Measurements from ENCODE around the gene ERICH2. TPM values are rescaled to one million over a fixed set of nuclear protein-coding genes. Genes with fewer than 3 reads are reported as not detected.

Gene ERICH2
- total and polyA plus RNA-seq, 9 donors, result 0.23 to 3.2 (median 1.3) TPM; not detected in 1

GRCh38 chr2:170813611-170814532, 43.7 kb downstream of the ERICH2 start:
- H3K9me3 ChIP-seq, result no peaks in the 10 kb centered on the region
- H3K36me3 ChIP-seq, result no peaks in the 10 kb centered on the region
- H3K27ac ChIP-seq, result no peak overlapping the region
- no peaks in the 10 kb centered on the region for H3K27me3 ChIP-seq
- no peak for DNase-seq
- intact Hi-C loops (cut with DNase I), result loop anchor here (10.0 kb wide), 7 partner anchors 99 to 449 kb away; partner anchors contain the start of gene SP5 (in 1 of the 4)
- WGBS, 3 donors, result 4 to 7% (median 6%) methylated on average over 41 of the region's 41 CpGs
- no peak for TF ChIP-seq POLR2A (IDR thresholded peaks at IDR 0.05)
- no peak for TF ChIP-seq EP300 (IDR thresholded peaks at IDR 0.05)
- TF ChIP-seq CTCF (IDR thresholded peaks at IDR 0.05), result no peak
- no peak overlapping the region for H3K4me3 ChIP-seq
- peaks cover 2% of the 10 kb centered on the region for H3K4me1 ChIP-seq (ENCODE audit: insufficient read depth)

GRCh38 chr2:170814533-170815230, 44.5 kb downstream of the ERICH2 start:
- no peak overlapping the region for H3K27ac ChIP-seq
- 11 to 13% (median 12%) methylated on average over 26 to 31 of the region's 31 CpGs for WGBS, 3 donors
- DNase-seq, result no peak
- no peaks in the 10 kb centered on the region for H3K27me3 ChIP-seq
- H3K4me3 ChIP-seq, result no peak overlapping the region
- peaks cover 2% of the 10 kb centered on the region for H3K4me1 ChIP-seq (ENCODE audit: insufficient read depth)
- intact Hi-C loops (cut with DNase I), result loop anchor here (5.0 to 10.0 kb wide), 8 partner anchors 100 to 450 kb away; partner anchors contain the start of gene SP5 (in 1 of the 4)
- no peaks in the 10 kb centered on the region for H3K9me3 ChIP-seq
- H3K36me3 ChIP-seq, result no peaks in the 10 kb centered on the region
- no peak for TF ChIP-seq POLR2A (IDR thresholded peaks at IDR 0.05)
- TF ChIP-seq EP300 (IDR thresholded peaks at IDR 0.05), result no peak
- TF ChIP-seq CTCF (IDR thresholded peaks at IDR 0.05), result no peak

- TF ChIP-seq CTCF (IDR thresholded peaks at IDR 0.05) (no peak), POLR2A (IDR thresholded peaks at IDR 0.05) (no peak), EP300 (IDR thresholded peaks at IDR 0.05) (no peak)
- DNase-seq, result no peak
- Histone ChIP-seq H3K27ac (no peak overlapping the region), H3K9me3 (no peaks in the 10 kb centered on the region), H3K36me3 (no peaks in the 10 kb centered on the region), H3K4me1 (ENCODE audit: insufficient read depth) (peaks cover 3% of the 10 kb centered on the region), H3K27me3 (peaks cover 2% of the 10 kb centered on the region), H3K4me3 (no peak overlapping the region)
- 3 to 7% (median 6%) methylated on average over 19 of the region's 19 CpGs for WGBS, 3 donors
- intact Hi-C loops (cut with DNase I), result loop anchor here (5.0 to 10.0 kb wide), 8 partner anchors 101 to 451 kb away; partner anchors contain the start of gene SP5 (in 1 of the 4)
These were observed 45.1 kb downstream of the ERICH2 start for GRCh38 chr2:170815311-170815710.

DNA sequence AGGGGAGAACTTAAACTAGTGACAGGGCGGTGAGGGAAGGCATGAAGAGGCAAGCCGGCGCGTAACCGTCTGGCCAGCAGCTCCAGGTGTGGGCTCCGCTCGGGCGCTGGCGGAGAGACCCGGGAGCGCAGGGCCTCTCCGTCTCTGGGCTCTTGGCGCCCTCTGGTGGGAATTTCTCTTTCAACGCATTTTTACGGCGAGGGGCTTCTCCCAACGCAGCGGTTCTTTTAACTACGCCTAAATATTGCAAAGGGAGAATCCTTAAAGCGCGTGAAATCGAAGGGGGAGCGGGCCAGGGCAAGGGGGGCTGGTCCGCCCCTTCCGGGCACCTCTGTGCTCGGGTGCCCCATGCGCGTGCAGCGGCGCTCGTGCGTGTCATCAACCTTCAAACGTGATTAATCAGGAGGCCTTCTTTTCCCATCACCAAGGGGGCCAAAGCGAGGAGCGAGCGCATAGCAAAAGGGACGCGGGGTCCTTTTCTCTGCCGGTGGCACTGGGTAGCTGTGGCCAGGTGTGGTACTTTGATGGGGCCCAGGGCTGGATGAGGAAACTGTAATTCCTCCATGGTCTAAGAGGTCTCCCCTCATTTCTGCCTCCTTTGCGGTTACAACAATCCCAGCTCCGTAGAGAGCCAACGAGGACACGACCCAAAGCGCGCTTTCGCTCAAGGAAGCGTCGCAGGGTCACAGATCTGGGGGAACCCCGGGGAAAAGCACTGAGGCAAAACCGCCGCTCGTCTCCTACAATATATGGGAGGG, 45.7 kb downstream of the ERICH2 start:
- H3K4me3 ChIP-seq, result peak overlapping the region; percentile 36
- H3K36me3 ChIP-seq, result no peaks in the 10 kb centered on the region
- peaks cover 4% of the 10 kb centered on the region for H3K27me3 ChIP-seq
- peak; percentile 40 to 70 (median 70) for DNase-seq
- 0 to 3% (median 1%) methylated on average over 46 to 52 of the region's 52 CpGs for WGBS, 3 donors
- peaks cover 6% of the 10 kb centered on the region for H3K4me1 ChIP-seq (ENCODE audit: insufficient read depth)
- H3K9me3 ChIP-seq, result no peaks in the 10 kb centered on the region
- intact Hi-C loops (cut with DNase I), result loop anchor here (5.0 to 10.0 kb wide), 8 partner anchors 101 to 451 kb away; partner anchors contain the start of gene SP5 (in 1 of the 4)
- TF ChIP-seq POLR2A (IDR thresholded peaks at IDR 0.05), result no peak
- peak; percentile 57 to 61 (median 58) for TF ChIP-seq CTCF (IDR thresholded peaks at IDR 0.05)
- H3K27ac ChIP-seq, result no peak overlapping the region

Data from ovary (tissue), 9 donors.